GM19043 (cell line): Measurements from ENCODE around the gene GALNT12.

Experiments used
- ATAC-seq: cut with Tn5 transposase; IDR thresholded peaks from one replicate; pipeline ENCODE4 v1.9.1; 2021; ENCODE audit warnings: low read depth; ENCODE audit not compliant: unreplicated experiment

Gene GALNT12

DNA sequence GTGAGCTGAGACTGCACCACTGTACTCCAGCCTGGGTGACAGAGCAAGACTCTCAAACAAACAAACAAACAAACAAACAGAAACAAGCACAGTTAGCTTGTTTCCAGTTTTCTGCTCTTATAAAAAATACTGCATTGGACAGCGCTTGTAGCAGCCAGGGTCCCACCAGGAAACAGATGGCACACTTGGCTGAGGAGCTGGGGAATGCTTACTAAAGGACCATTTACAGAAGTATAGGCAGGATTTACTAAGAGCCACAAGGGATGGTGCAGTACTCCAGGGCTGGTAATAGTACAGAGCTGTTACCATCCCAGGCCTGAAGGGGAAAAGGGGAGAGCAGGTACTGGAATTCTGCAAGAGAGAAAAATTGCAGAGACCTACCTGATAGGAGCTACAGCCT, 5.9 kb upstream of the GALNT12 start:
- ATAC-seq, result no peak

DNA sequence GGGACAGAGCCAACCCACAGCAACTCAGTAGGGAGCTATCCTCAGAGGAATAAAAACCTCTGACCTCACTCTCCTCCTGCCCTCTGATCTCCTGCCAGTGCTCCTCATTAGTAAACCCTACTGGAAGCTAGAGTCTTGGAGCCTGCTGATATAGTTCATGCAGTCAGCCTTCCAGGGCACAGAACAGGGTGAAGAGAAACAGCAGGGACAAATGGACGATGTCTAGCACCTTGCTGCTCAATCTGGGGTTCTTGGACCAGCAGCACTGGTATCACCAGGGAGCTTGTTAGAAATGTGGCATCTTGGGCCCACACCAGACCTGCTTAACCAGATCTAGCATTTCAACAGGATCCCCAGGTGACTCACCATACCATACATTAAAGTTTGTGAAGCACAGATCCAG, 5.5 kb upstream of the GALNT12 start:
- no peak for ATAC-seq

DNA sequence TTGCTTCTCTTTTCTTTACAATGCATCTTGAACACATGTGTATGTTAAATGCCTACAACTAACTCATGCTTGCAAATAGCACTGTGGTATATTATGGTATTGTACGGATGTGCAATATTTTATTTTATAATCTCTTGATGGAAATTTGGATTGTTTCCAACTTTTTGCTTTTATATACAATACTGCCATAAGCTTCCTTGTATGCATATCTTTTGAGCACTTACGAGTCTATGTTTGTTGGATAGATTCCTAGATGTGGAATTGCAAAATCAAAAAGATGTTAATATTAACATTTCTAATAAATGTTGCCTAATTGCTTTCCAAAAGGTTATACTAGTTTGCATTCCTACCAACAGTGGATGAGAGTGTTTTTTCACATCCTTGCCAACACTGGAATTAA, 3.4 kb upstream of the GALNT12 start:
- ATAC-seq, result no peak

DNA sequence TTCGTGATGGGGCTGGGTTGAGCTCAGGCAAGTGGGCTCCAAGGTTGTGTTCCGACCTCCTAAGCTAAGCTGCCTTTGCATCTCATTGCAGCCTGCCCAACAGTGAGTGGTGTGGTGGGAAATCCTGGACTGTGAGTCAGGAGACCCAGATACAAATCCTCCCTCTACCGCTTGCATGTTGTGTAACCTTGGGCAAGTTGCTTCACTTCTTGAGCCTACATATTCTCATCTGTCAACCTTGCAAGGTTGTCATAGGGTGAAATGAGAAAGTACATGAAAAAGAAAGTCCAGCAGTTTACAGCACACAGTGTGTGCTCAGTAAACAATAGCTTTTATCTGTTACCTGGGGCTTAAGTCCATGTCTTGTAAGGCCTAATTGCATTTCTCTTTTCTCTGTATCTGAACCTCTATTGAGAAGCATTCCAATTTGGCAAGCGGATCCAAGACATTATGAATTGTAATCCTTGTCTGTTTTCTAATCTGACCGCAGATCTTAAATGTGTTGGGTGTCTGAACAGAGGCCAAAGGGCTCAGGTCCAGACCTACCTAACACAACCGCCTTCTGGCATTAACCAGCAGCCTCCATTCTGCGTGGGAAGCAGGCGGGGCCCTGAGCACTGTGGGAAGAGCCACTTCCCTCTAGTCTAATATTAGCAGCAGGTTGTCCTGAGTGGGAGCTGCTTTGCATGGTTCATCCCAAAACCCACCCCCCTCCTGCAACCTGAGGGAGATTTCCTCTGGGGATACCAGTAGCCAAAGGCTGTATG, 1.8 kb upstream of the GALNT12 start:
- ATAC-seq, result no peak

DNA sequence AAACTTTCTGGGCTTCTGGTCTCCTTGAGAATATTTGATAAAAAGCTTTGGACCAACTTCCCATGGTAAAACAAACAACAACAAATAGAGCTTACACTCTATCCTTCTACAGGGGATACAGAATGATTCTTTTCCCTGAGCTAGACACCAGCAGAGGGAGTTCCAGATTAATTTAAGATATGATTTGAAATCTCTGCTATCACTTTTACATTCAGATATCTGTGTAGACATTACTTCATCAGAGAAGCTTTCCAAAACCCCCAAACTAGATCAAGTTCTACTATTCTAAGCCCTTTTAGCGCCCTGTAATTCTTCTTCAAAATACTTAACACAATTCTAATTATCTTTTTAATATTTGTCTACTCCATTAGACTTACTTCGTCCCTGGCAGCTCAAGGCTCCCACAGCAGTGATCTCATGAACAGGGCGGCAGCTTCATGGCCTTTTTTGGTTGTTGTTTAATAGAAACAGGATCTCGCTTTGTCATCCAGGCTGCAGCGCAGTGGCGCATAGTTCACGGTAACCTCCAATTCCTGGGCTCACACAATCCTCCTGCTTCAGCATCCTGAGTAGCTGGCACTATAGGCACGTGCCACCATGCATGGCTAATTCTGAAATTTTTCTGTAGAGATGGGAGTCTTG, 955 bp upstream of the GALNT12 start:
- no peak for ATAC-seq

DNA sequence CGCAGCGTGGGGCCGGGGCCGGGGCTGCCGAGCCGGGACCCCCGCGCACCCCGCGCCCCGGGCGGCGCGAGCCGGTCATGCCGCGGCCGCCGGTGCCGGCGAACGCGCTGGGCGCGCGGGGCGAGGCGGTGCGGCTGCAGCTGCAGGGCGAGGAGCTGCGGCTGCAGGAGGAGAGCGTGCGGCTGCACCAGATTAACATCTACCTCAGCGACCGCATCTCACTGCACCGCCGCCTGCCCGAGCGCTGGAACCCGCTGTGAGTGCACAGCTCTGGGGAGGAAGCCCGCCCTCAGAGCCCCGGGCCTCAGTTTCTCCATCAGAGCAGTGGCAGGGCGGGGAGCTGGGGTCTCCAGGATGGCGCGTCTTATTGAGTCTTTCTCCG, 335 bp downstream of the GALNT12 start:
- ATAC-seq, result peak; percentile 25

DNA sequence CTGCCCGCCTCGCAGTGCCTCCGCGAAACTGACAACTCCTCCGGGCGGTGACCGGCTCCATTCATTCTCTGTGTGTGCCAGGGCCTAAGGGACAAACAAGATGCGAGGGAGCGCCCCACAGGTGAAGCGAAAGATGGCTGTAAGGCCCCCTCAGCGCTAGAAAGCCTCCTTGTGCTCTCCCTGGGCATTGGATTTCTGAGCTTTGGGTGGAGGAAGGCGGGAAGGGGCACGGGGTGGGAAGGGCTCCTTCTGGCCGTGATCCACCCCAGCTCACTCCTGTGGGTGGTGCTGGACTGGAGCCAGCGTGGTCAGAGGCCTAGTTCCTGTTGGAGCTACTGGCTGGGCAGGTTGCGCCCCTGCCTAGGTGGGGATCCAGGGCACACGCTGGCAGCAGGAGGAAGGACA, 943 bp downstream of the GALNT12 start:
- ATAC-seq, result no peak

DNA sequence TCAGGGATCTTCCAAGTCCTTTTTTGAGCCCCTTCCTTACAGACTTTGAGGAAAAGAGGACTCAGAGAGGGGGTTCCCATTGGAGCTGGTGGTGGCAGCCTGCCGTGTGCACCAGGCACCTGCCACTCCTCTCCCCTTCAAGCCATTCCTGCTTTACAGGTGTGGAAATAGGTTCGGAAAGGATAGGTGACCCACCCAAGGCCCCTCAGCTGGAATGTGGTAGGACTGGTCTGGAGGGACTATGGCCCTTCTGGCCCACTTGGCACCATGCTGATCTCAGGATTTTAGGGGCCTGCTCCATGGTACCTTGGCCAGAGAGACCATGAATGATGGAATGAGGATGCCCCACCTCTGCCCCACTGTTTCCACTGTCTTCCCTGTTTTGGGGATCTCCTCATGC, 1.4 kb downstream of the GALNT12 start:
- no peak for ATAC-seq

DNA sequence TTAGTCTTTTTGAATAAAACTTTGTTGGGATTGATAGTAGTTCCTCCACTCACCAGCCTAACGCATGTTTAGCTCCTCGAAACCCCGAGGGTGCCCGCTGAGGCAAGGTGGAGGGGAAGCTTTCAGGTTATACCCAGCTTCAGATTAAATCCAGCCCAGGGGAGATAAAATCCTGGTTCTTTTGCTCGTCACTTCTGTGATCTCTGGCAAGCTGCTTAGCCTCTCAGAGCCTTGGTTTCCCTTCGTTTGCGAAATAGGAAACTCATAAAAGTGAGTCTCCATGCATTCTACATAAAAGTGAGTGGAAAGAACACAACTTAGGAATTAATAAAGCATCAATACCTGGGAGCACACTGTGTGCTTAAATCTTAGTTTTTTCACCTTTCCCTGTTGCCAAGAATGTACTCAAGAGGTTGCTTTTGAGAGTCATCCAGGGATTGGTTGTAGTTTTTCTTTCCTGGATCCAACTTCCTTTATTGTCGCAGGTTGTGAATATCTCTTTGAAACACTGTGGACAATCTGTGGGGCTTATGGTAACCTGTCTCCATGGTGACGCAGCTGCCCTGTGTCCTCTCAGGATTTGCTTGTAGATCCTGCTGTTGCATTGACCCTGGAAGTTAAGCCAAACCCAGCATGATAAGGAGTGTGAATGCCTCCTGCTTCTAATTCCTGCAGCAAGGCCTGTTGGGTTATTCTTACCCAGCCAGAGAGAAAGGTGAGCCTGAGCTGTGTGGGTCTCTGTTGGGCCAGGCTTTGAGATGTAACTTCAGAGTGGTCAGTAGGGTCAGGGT, 2.0 kb downstream of the GALNT12 start:
- ATAC-seq, result no peak

DNA sequence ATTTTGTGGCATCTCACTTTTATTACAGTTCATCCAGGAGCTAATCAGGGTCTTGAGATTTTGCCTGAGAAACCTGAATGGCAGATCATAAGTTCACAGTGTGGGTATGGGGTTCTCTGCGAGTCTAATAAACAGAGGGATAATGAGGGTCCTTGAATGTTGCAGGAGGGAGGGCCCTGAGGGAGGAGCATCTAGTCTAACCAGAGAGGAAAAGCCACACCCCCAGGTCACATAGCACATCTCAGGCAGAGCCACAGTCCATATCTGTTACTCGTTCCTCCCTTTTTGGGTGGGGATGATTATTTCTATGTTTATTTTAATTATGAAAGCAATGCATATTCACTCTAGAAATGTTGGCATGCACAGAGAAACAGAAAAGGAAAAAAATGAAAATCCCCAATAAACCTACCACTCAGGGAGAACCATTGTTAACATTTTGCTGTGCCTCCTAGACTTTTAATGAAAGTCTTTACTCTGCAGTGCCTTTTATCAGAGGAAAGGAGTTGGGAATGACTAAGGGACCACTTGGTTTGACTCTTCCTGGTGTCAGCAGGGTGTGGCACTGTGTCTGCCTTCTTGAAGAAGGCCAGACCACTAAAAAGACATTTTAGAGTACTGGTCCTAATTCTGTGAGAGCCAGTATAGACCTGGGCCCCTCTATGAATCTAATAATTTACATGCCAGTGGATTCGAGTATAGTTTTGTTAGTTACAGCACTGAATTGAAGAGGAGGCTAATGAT, 2.8 kb downstream of the GALNT12 start:
- ATAC-seq, result no peak

DNA sequence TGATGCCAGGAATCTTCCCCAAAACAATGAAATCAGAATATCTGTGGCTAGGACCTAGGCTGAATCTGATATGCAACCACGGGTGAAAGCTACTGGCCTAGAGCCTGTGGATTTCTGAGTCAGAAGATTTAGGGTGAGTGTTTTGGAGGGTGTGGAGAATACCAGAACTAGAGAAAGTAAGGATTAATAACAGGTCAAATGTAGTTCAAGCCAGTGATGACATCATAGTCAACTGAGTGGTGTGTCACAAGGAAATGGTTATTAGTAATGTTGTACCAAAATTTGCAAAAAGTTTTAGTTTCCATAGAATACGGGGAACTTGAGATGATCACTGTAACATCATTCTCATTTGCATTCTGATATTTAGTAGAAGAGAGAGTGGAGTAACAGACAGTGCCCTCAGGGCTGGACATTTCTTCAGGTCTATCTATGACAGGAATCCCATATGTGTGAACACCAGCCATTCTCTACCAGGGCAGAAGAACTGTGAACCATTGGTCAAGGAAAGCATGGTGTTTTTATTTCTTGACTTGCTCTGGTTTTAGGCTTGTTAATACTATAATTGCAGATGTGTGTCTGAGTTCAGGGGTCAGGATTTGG, 3.7 kb downstream of the GALNT12 start:
- no peak for ATAC-seq

DNA sequence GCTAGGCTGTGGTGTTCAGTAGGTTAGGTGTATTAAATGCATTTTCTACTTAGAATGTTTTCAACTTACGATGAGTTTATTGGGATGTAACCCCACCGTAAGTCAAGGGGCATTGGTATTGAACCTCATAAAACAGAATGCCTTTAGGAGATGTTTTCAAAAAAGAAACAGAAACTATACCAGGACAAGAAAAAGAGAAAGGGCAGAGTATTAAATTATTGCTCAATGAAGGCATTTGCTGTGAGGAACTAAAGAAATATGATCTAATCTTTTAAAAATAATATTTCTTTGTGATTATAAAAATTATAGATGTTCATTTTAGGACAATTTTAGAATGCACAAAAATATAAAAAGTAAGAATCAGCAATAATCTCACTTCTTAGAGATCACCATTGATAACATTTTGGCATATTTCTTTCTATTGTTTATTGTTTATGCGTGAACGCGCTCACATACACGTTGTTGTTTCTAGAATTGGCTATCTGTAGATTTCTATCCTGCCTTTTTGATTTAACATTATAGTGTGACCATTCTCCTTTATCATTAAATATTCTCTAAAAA, 8.0 kb downstream of the GALNT12 start:
- no peak for ATAC-seq

DNA sequence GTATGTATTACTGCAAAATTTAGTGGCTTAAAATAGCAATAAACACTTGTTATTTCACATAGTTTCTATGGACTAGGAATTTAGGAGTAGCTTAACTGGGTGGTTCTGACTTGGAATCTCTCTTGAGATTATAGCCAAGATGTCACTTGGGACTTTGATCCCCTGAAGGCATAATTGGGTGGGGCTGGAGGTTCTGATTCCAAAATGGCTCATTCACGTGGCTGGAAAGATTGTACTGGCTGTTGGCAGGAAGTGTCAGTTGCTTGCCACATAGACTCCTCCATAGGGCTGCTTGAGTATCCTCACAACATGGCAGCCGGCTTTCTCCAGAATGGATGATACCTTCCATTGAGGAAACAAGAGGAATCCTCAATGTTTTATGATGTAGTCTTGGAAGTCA, 11.3 kb downstream of the GALNT12 start:
- no peak for ATAC-seq

DNA sequence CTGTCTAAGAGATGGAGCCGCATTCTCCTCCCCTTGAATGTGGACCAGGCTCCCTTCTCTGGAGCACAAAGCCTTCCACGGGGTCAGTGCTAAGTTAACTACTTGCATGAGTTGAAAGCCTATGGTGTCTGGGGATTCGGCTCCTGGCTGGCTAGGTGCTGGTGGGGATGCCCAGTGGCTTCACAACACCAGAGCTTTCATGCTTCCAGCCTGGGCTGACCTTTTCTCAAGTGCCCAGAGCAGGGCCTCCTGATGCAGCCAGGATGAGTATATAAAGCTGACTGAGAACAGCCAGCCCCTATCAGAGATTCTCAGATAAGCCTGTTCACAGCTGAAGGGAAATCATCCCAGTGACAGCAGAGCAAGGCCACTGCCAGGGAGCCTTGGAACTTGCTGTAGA, 11.8 kb downstream of the GALNT12 start:
- no peak for ATAC-seq

DNA sequence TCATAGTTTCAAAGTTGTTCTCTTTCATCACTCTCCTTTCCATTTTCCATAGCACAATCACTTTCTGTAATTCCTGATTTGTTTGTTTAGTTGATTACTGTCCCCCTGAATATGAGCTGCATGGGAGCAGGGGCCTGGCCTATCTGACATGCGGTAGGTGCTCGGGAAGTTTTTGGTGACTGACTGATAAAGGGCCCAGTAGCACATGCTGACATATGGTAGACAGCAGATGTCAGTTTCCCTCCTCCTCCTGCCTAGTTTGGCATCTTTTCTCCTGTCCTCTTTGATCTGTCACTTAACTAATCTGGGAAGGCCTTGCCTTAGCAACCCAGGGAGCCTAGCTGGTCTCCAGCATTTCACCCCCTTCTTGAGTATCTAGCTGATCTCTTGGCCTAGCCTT, 14.4 kb downstream of the GALNT12 start:
- no peak for ATAC-seq

DNA sequence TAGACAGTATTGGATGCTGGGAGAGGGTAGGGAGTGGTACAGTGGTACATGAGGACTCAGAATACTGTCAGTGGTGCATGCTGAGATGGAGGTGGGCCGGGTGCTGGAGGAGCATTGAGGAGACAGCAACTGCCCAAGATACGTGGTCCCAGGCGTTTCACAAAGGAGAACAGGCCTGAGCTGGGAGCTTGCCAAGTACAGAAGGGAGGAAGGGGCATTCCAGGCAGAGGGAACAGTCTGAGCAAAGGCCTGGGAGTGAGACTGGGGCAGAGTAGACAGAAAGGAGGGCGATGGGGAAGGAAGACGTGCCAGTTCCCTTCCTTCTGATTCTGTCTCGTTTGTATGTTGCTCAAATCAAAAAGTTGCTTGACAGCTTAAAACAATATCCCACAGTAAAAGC, 15.2 kb downstream of the GALNT12 start:
- ATAC-seq, result no peak

DNA sequence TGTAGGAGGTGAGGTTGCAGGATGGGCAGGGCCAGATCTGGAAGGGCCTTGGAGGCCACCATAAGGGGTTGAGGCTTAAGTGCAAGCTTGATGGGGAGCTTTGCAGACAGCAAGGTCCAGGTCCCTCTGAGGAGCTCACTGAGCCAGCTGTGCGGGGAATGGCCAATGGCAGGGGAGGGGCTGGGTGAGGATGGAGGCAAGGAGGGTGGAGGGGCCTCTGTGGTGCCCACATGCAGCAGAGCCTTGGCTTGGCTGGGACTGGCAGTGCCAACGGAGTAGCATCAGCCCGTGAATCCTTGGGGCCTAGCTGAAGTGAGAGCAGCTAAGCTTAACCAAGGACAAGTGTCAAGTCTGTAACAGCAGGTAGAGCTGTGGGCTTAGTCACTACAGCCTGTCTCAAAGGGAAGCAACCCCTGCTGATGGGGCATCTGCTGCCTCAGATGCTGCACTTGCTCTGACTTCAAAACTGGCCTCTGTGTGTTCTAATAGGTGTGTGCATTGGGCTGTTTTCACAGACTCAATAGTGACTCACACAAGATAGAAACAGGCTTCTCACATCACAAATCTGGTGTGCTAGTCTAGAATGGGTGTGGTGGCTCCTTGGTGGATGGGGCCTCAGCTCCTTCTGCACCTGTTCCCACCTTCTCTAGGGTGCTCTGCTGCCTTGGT, 16.3 kb downstream of the GALNT12 start:
- no peak for ATAC-seq

DNA sequence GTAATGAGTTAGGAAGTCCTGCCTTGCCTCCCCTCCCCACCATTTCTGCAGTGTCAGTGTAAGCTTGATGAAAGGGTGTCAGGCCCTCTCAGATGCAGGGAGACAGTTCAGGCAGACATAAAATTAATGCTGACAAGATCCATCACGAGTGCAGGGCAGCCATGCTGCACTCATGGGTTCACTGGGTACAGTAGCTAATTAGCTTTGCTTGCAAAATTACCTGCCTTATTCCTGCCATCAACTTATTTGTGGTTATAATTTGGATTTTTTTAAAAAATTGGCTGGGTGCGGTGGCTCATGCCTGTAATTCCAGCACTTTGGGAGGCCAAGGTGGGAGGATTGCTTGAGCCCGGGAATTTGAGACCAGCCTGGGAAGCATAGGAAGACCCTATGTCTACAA, 17.9 kb downstream of the GALNT12 start:
- no peak for ATAC-seq

DNA sequence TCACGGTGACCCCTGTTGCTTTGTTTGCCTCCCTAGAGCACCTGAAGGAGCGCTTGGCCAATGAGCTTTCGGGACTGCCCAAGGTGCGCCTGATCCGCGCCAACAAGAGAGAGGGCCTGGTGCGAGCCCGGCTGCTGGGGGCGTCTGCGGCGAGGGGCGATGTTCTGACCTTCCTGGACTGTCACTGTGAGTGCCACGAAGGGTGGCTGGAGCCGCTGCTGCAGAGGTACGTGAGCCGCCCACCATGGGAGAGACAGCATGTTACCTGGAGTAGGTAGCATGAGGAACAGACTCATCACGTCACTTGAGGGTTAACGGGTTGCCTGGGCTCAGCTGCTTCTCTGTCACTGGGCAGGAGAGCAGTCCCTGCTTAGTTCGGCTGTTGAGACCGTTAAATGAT, 19.2 kb downstream of the GALNT12 start:
- no peak for ATAC-seq

DNA sequence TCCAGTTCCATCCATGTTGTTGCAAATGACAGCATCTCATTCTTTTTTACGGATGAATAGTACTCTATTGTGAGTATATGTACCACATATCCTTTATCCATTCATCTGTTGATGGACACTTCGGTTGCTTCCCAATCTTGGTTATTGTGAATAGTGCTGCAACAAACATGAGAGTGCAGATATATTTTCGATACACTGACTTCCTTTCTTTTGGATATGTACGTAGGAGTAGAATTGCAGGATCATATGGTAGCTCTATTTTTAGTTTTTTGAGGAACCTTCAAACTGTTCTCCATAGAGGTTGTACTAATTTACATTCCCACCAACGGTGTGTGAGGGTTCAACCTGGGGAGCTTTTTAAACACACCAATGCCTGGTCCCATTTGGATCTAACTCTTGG, 22.3 kb downstream of the GALNT12 start:
- ATAC-seq, result no peak
